Muscle layer of colon (tissue), 2 donors: ENCODE results near the gene DLGAP3.
A peak's percentile ranks its signal among the peaks of the same experiment; 100 is the strongest.
"Not testable (repeated sequence)": the region's sequence is repeated elsewhere in the genome, so short reads cannot be mapped to it uniquely, and the experiment has no call there.

ENCODE experiments used
- H3K27ac ChIP-seq: one replicate; pipeline ENCODE4 v1.7.0; 2013; ENCODE audit warnings: low read depth, mild to moderate bottlenecking, low read length, moderate library complexity
- H3K27me3 ChIP-seq, 2 donors: one replicate each; pipeline ENCODE4 v1.7.0; 2013; ENCODE audit warnings: low read length in 2 of 2, mild to moderate bottlenecking in 2 of 2; ENCODE audit not compliant: insufficient read depth in 2 of 2, control insufficient read depth in 1 of 2
- H3K36me3 ChIP-seq: one replicate; pipeline ENCODE4 v1.7.0; 2013; ENCODE audit warnings: mild to moderate bottlenecking, low read length; ENCODE audit not compliant: insufficient read depth
- H3K4me1 ChIP-seq: one replicate; pipeline ENCODE4 v1.7.0; 2013; ENCODE audit warnings: mild to moderate bottlenecking, low read length; ENCODE audit not compliant: insufficient read depth
- H3K4me3 ChIP-seq, 2 donors: one replicate each; pipeline ENCODE4 v1.7.0; 2013; ENCODE audit warnings: low read length in 2 of 2, low read depth in 1 of 2, mild to moderate bottlenecking in 1 of 2, moderate library complexity in 1 of 2
- H3K9ac ChIP-seq: one replicate; pipeline ENCODE4 v1.7.0; 2013; ENCODE audit warnings: low read length
- H3K9me3 ChIP-seq: one replicate; pipeline ENCODE4 v1.7.0; 2013; ENCODE audit warnings: mild to moderate bottlenecking, low read length
- donor health status: abdominal sarcoma.
- donor health status: Adenocarcinoma of cecum.

The DLGAP3 gene

DNA sequence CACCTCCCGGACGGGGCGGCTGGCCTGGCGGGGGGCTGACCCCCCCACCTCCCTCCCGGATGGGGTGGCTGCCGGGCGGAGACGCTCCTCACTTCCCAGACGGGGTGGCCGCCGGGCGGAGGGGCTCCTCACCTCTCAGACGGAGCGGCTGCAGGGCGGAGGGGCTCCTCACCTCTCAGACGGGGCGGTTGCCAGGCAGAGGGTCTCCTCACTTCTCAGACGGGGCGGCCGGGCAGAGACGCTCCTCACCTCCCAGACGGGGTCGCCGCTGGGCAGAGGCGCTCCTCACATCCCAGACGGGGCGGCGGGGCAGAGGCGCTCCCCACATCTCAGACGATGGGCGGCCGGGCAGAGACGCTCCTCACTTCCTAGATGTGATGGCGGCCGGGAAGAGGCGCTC lies 38.2 kb upstream of the DLGAP3 start:
- H3K36me3 ChIP-seq, H3K9me3 ChIP-seq: not testable (repeated sequence)

DNA sequence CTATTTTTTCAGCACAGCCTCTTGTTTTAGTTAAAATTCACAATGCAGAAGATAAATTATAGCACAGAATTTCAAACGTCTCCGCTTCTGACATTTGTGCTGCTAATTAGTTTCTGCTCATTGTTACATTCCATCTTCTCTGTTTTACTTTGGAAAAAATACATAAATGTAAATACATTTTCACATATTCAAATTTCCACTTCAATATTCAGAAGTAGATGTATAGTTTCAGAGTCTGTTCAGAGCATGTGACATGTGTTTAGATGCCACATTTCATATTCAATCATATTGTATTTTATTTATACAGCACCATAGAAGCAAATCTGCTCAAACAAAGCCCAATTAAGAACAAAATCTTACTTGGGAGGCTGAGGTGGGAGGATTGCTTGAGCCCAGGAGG lies 36.1 kb upstream of the DLGAP3 start:
- Histone ChIP-seq H3K27me3 (no peaks in the 10 kb centered on the region), H3K9ac (no peak overlapping the region), H3K27ac (no peak overlapping the region), H3K36me3 (no peaks in the 10 kb centered on the region), H3K9me3 (no peaks in the 10 kb centered on the region), H3K4me3 (no peak overlapping the region), H3K4me1 (no peaks in the 10 kb centered on the region)

More for the DNA sequence above, 38.2 kb upstream of the DLGAP3 start:
- H3K4me1 ChIP-seq, H3K27me3 ChIP-seq, H3K4me3 ChIP-seq, H3K27ac ChIP-seq, H3K9ac ChIP-seq: not testable (repeated sequence)

DNA sequence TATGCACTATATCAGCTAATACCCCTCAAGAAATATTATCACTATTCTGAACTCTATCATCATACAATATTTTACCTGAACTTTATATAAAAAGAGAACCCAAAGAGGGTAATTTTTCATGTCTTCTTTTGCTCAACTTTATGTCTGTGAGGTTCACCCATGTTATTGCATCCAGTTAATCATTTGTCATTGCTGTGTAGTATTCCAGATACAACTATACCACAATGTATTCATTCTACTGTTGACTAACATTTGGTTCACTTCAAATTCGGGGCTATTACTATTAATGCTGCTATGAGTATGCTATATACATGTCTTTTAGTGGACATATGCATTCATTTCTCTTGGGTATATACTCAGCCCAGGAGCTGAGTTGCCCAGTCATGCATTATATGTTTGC lies 21.0 kb upstream of the DLGAP3 start:
- Histone ChIP-seq H3K36me3 (no peaks in the 10 kb centered on the region), H3K4me3 (no peak overlapping the region), H3K4me1 (no peaks in the 10 kb centered on the region), H3K27ac (no peak overlapping the region), H3K9me3 (no peaks in the 10 kb centered on the region), H3K9ac (no peak overlapping the region), H3K27me3 (no peaks in the 10 kb centered on the region)

DNA sequence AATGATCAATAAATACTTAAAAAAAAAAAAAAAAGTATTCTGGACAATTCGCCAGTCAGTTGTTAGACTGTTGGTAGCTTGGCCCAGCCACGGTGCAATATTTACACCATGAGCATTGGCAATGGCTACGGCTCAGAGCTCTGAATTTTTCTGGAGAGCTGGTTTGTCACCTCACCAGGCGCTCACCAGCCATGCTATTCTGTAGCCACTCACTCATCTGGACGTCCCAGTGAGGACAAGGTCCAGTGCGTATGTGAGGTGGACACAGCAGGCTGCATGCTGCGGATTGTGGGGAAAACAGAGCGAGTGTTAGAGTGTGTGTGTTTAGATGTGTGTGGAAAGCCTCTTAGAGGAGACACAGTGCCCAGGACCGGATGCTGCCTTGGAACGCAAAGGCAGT lies 19.3 kb upstream of the DLGAP3 start:
- not testable (repeated sequence) for H3K4me1 ChIP-seq, H3K27me3 ChIP-seq, H3K4me3 ChIP-seq, H3K27ac ChIP-seq, H3K9me3 ChIP-seq, H3K36me3 ChIP-seq, H3K9ac ChIP-seq

DNA sequence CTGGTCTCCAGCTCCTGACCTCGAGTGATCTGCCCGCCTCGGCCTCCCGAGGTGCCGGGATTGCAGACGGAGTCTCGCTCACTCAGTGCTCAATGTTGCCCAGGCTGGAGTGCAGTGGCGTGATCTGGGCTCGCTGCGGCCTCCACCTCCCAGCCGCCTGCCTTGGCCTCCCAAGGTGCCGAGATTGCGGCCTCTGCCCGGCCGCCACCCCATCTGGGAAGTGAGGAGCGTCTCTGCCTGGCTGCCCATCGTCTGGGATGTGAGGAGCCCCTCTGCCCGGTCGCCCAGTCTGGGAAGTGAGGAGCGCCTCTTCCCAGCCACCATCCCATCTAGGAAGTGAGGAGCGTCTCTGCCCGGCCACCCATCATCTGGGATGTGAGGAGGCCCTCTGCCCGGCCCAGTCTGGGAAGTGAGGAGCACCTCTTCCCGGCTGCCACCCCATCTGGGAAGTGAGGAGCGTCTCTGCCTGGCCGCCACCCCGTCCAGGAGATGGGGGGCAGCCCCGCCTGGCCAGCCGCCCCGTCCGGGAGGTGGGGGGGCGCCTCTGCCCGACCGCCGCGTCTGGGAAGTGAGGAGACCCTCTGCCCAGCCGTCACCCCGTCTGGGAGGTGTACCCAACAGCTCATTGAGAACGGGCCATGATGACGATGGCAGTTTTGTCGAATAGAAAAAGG lies 18.3 kb upstream of the DLGAP3 start:
- H3K9ac ChIP-seq, H3K27ac ChIP-seq, H3K27me3 ChIP-seq, H3K4me3 ChIP-seq, H3K4me1 ChIP-seq, H3K36me3 ChIP-seq, H3K9me3 ChIP-seq: not testable (repeated sequence)

DNA sequence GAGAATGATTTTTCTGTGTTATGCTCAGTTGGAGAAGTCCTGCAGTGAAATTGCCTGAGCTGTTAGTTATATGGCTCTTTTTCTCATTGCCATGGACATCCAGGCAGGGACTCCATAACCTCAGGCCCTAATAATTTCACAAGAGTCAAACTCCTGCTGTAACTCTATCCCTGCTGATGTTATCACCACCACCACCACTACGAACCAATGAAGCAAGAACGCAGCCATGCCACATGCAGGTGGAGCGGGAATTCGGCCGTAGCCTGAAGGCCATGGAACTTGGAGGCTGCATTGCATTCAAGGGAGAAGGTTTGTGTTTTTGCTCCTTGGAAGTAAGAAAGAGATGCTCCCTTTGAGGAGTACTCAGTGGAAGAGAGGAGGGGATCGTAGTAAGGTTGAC lies 16.8 kb upstream of the DLGAP3 start:
- Histone ChIP-seq H3K27me3 (no peaks in the 10 kb centered on the region), H3K27ac (no peak overlapping the region), H3K36me3 (no peaks in the 10 kb centered on the region), H3K9ac (no peak overlapping the region), H3K9me3 (no peaks in the 10 kb centered on the region), H3K4me1 (no peaks in the 10 kb centered on the region), H3K4me3 (no peak overlapping the region)

DNA sequence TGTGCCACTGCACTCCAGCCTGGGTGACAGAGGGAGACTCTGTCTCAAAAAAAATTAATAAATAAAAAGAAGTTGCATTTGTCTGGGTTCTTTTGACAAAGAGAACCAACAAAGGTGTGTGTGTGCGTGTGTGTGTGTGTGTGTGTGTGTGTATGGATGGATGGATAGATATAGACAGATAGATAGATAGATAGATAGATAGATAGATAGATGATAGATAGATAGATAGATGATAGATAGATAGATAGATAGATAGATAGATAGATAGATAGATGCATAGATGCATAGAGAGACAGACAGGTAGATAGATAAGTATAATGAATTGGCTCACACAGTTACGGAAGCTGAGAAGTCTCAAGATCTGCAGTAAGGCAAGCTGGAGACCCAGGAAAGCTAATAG lies 12.3 kb upstream of the DLGAP3 start:
- H3K27ac ChIP-seq, H3K4me1 ChIP-seq, H3K27me3 ChIP-seq, H3K9me3 ChIP-seq, H3K36me3 ChIP-seq, H3K9ac ChIP-seq, H3K4me3 ChIP-seq: not testable (repeated sequence)

DNA sequence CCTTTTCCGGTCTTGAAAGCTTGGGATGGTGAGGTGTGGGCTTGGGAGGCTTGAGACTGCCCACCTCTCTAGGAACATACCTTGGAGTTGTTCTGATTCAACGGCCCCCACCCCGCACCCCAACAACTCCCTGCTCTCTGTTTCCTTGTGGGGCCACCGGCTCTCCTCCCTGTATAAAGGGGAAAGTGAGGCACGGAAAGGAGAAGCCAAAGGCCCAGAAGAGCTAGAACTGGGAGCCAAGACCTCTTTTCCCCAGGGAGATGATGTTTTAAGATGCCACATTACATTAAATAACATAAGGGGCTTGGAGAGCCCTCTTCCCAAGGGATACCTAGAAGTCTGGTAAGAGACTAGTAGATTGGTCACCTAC lies 1.2 kb upstream of the DLGAP3 start:
- Histone ChIP-seq H3K4me1 (peaks cover 5% of the 10 kb centered on the region), H3K27me3 (peaks cover 27 to 42% of the 10 kb centered on the region in 2 donors), H3K4me3 (no peak overlapping the region), H3K36me3 (no peaks in the 10 kb centered on the region), H3K9me3 (no peaks in the 10 kb centered on the region), H3K9ac (no peak overlapping the region), H3K27ac (no peak overlapping the region)

DNA sequence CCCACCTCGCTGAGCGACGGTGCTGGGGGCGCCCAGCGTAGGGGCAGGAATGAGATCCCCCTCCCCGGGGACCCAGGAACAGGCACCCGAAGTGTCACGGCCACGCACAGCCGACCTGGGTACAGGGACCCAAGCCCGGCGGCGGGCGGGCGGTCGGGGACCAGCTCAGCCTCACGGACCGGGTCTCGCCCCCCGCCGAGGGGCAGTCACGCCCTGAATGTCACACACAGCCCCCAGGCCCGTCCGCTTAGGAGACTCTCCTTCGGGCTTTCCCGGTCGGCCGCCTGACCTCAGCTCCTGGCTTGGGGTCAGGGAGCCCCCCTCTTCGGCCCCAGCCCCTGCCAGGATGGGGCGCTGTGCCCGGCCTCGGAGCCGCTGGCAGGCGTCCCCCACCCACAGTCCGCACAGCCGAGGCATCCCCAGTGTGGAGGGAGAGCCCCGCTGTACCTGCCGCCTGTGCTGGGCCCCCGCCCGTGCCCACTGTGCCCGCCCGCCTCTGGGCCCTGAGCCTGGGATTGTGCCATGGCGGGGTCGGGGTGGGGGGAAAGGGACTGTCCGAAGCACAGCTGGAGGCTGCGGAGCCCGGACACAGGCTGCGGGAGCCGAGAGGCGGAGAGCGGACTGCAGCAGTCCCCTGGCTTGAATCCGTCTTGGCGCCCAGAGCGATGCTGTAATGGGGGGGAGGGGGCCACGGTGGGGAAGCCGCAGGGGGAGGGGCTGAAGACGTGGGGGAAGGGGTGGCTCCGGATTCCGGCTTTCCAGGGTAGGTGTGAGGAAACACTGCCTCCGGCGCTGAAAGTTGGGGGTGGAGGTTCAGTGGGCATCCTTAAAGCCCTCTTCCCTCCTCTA lies 627 bp upstream of the DLGAP3 start:
- H3K27me3 ChIP-seq: peaks cover 27 to 43% of the 10 kb centered on the region in 2 donors
- no peaks in the 10 kb centered on the region for H3K9me3 ChIP-seq
- H3K4me1 ChIP-seq: peaks cover 5% of the 10 kb centered on the region
- no peak overlapping the region for H3K9ac ChIP-seq
- H3K27ac ChIP-seq: no peak overlapping the region
- peak overlapping the region in 1 of 2 donors; percentile 42 for H3K4me3 ChIP-seq
- H3K36me3 ChIP-seq: no peaks in the 10 kb centered on the region

DNA sequence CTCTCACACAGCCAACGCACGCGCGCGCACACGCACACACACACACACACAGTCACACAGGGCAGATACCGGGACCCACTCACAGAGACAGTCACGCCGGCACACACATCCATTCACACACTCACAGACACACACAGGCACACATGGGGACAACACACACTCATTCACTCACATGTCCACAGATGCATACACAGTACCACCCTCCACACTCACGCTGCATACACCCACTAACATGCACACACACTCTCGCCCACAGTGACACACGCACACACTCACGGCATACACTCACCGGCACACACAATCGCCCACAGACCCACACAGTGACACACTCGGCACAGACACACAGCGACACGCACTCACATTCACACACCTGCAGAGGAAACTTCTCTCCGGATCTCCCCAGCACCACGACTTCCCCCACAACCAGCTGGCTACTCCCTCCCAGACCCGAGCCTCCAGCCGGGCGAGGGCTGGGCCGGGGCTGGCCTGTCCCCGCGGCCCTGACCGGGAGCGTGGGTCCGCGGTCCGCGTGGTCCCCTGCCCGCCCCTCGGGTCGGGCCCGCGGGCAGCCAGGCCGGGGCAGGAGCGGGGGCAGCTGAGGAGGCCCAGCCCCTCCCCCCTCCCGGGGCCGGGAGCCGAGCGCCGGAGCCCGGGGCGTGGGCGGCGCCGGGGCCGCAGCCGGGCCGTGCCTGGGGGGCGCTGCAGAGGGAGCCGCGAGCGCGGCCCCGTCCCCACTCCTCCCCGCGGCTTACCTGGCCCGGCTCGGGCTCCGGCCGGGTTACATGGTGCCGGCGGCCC lies 552 bp downstream of the DLGAP3 start:
- Histone ChIP-seq H3K4me1 (peaks cover 5% of the 10 kb centered on the region), H3K27me3 (peaks cover 27 to 43% of the 10 kb centered on the region in 2 donors), H3K4me3 (no peak overlapping the region), H3K27ac (no peak overlapping the region), H3K36me3 (no peaks in the 10 kb centered on the region), H3K9me3 (no peaks in the 10 kb centered on the region), H3K9ac (no peak overlapping the region)

DNA sequence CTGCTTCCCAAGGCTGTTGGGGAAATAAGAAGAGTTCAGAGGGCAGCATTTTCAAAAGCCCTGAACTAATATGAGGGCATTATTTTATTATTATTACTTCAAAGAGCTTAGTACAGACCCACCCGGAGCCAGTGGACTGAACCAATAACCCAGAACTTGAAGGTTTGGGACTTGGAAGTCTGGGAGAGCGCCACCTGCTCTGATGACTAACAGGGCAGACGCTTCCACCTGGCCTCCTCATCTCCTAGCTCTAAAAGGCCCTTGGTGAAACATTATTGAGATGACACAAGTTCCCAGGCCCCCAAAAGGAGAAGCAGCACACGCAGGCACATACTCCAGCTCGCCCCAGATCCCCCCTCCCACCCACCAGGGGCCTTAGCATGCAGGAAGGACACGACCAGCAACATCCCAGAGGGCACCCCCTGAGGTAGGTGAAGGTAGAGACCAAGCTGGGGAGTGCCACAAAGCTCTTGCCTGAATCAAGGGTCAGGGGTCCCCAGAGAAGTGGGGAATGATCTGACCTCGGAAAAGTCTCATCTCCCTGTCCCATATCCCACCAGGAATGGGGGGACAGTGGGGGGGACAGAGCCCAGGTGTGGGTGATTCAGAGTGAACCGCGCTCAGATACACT lies 1.3 kb downstream of the DLGAP3 start:
- Histone ChIP-seq H3K9me3 (peaks cover 4% of the 10 kb centered on the region), H3K27ac (no peak overlapping the region), H3K36me3 (no peaks in the 10 kb centered on the region), H3K9ac (no peak overlapping the region), H3K27me3 (peaks cover 27 to 47% of the 10 kb centered on the region in 2 donors), H3K4me1 (peaks cover 5% of the 10 kb centered on the region), H3K4me3 (no peak overlapping the region)
